ENCODE measurements around the gene PARVG. TPM values are rescaled to one million over a fixed set of nuclear protein-coding genes. Genes with fewer than 3 reads are reported as not detected.
A peak's percentile ranks its signal among the peaks of the same experiment; 100 is the strongest.

Gene PARVG
- polyA plus RNA-seq, 2 of the 4 experiments (the other 2 are of a cell fraction): not detected

GRCh38 chr22:44196241-44196640 lies 15.5 kb downstream of the PARVG start:
- POLR2A ChIA-PET: no interaction called here
- 55% methylated on average over 4 of the region's 9 CpGs for WGBS (ENCODE audit: missing lambda C conversion rate)
- Histone ChIP-seq H3K4me1 (peaks cover 9% of the 10 kb centered on the region; the same call in 2 of the 3 replicates), H3K9me3 (no peaks in the 10 kb centered on the region), H3K27ac (no peak overlapping the region), H3K4me3 (no peak overlapping the region), H3K4me2 (no peak overlapping the region)
- ATAC-seq: no peak
- DNase-seq (ENCODE audit: low read depth in 1 of 2, low spot score in 1 of 2): no peak
- FAIRE-seq: no peak
- CTCF ChIA-PET: interaction anchor here (1.1 to 1.6 kb wide), 2 partner anchors 203 to 431 kb away, joined by 3 read pairs; no protein-coding TSS in a partner anchor
- no peak for TF ChIP-seq ZNF302 (CRISPR knock-in tag; IDR thresholded peaks at IDR 0.05)

- ChIA-PET CTCF (no interaction called here), POLR2A (no interaction called here)
- no peak overlapping the region for H3K27ac ChIP-seq
- ATAC-seq (no peak), DNase-seq (ENCODE audit: low read depth in 1 of 2, low spot score in 1 of 2) (no peak), FAIRE-seq (no peak)
- no peak overlapping the region for H3K4me3 ChIP-seq
- no peak for TF ChIP-seq NPAS2 (CRISPR knock-in tag; IDR thresholded peaks at IDR 0.05; ENCODE audit: borderline replicate concordance)
- TF ChIP-seq FOSL2 (IDR thresholded peaks at IDR 0.05): no peak
- no peak for TF ChIP-seq FOSL2 (CRISPR knock-in tag; IDR thresholded peaks at IDR 0.05)
- TF ChIP-seq KDM1A (IDR thresholded peaks at IDR 0.05; ENCODE audit: low read depth): no peak
- TF ChIP-seq POLR2A (IDR thresholded peaks at IDR 0.05; ENCODE audit: low read length): no peak
- TF ChIP-seq HES2 (IDR thresholded peaks at IDR 0.05): no peak
- TF ChIP-seq HOXA7 (CRISPR knock-in tag; IDR thresholded peaks at IDR 0.05): no peak
- TF ChIP-seq RNF2 (IDR thresholded peaks at IDR 0.05; ENCODE audit: borderline replicate concordance, low read depth): no peak
- TF ChIP-seq CHD2 (IDR thresholded peaks at IDR 0.05; ENCODE audit: low read length, partially characterized antibody): no peak
- TF ChIP-seq JUN (IDR thresholded peaks at IDR 0.05): no peak
- WGBS (ENCODE audit: missing lambda C conversion rate): 44% methylated on average over 4 of the region's 10 CpGs
- H3K4me2 ChIP-seq: no peak overlapping the region
- H3K9me3 ChIP-seq: no peaks in the 10 kb centered on the region
- H3K4me1 ChIP-seq: peaks cover 9% of the 10 kb centered on the region; the same call in 2 of the 3 replicates
Observed at GRCh38 chr22:44196731-44197131, 16.0 kb downstream of the PARVG start.

- POLR2A ChIA-PET: no interaction called here
- 30% methylated on average over 2 of the region's 2 CpGs for WGBS (ENCODE audit: missing lambda C conversion rate)
- H3K9me3 ChIP-seq: no peaks in the 10 kb centered on the region
- ATAC-seq (no peak), DNase-seq (ENCODE audit: low read depth in 1 of 2, low spot score in 1 of 2) (no peak), FAIRE-seq (no peak)
- peaks cover 9% of the 10 kb centered on the region; the same call in 2 of the 3 replicates for H3K4me1 ChIP-seq
- no peak overlapping the region for H3K27ac ChIP-seq
- no peak overlapping the region for H3K4me3 ChIP-seq
- TF ChIP-seq ZFP36 (IDR thresholded peaks at IDR 0.05; ENCODE audit: borderline replicate concordance, partially characterized antibody): peak; percentile 9
- no peak for TF ChIP-seq KDM1A (IDR thresholded peaks at IDR 0.05; ENCODE audit: low read depth)
- H3K4me2 ChIP-seq: no peak overlapping the region
- CTCF ChIA-PET: no interaction called here
Observed at GRCh38 chr22:44197271-44197670, 16.5 kb downstream of the PARVG start.

GRCh38 chr22:44199164-44199563 lies 18.4 kb downstream of the PARVG start:
- DNase-seq (ENCODE audit: low read depth in 1 of 2, low spot score in 1 of 2): no peak
- H3K27ac ChIP-seq: no peak overlapping the region
- H3K4me2 ChIP-seq: no peak overlapping the region
- ChIA-PET POLR2A (no interaction called here), CTCF (no interaction called here)
- TF ChIP-seq FOXS1 (CRISPR knock-in tag; IDR thresholded peaks at IDR 0.05): no peak
- no peak for ATAC-seq
- no peaks in the 10 kb centered on the region for H3K9me3 ChIP-seq
- no peak for FAIRE-seq
- 51% methylated on average over 2 of the region's 2 CpGs for WGBS (ENCODE audit: missing lambda C conversion rate)
- H3K4me3 ChIP-seq: no peak overlapping the region
- H3K4me1 ChIP-seq: no peaks in the 10 kb centered on the region

GRCh38 chr22:44199866-44200265 lies 19.1 kb downstream of the PARVG start:
- no peak for DNase-seq (ENCODE audit: low read depth in 1 of 2, low spot score in 1 of 2)
- no peak overlapping the region for H3K4me3 ChIP-seq
- ChIA-PET POLR2A (no interaction called here), CTCF (interaction anchor here (1.1 to 1.5 kb wide), 2 partner anchors 59 to 424 kb away, joined by 3 read pairs; no protein-coding TSS in a partner anchor)
- WGBS (ENCODE audit: missing lambda C conversion rate): 0% methylated on average over 1 of the region's 5 CpGs
- no peak for ATAC-seq
- H3K9me3 ChIP-seq: no peaks in the 10 kb centered on the region
- FAIRE-seq: no peak
- H3K4me1 ChIP-seq: no peaks in the 10 kb centered on the region
- H3K27ac ChIP-seq: no peak overlapping the region
- no peak overlapping the region for H3K4me2 ChIP-seq
- TF ChIP-seq CHD2 (IDR thresholded peaks at IDR 0.05; ENCODE audit: low read length, partially characterized antibody): no peak
- TF ChIP-seq REST (IDR thresholded peaks at IDR 0.05): no peak
- TF ChIP-seq CTCF (IDR thresholded peaks at IDR 0.05): no peak
- TF ChIP-seq HOXB5 (CRISPR knock-in tag; IDR thresholded peaks at IDR 0.05): no peak
- no peak for TF ChIP-seq JUN (IDR thresholded peaks at IDR 0.05)
- no peak for TF ChIP-seq NFE2L2 (conservative IDR thresholded peaks at IDR 0.05; ENCODE audit: low read length)
- TF ChIP-seq ZC3H11A (IDR thresholded peaks at IDR 0.05): no peak
- TF ChIP-seq EHF (CRISPR knock-in tag; IDR thresholded peaks at IDR 0.05): no peak
- no peak for TF ChIP-seq MAFK (IDR thresholded peaks at IDR 0.05; ENCODE audit: partially characterized antibody)
- no peak for TF ChIP-seq EP300 (IDR thresholded peaks at IDR 0.05)
- TF ChIP-seq HEYL (CRISPR knock-in tag; IDR thresholded peaks at IDR 0.05): no peak
- no peak for TF ChIP-seq CEBPB (IDR thresholded peaks at IDR 0.05)
- TF ChIP-seq GATA3 (IDR thresholded peaks at IDR 0.05; ENCODE audit: borderline replicate concordance): no peak
- TF ChIP-seq ESRRA (IDR thresholded peaks at IDR 0.05; ENCODE audit: borderline replicate concordance, low read length): no peak

All from A549 (cell line).